HEK293 (cell line): Measurements from ENCODE around the gene ZNF524.

Experiments used
- HOXC10 ChIP-seq: sonication (generic); formaldehyde crosslinking; IDR thresholded peaks from 2 replicates; pipeline ENCODE4 v1.8.1; 2023; ENCODE audit warnings: mild to moderate bottlenecking, missing genetic modification reagents
- KLF7 ChIP-seq: fragments of 450-650 bp; formaldehyde crosslinking; IDR thresholded peaks from 2 replicates; pipeline ENCODE4 v1.5.1; 2016; ENCODE audit warnings: missing biosample characterization, missing genetic modification characterization, borderline replicate concordance
- ZBTB1 ChIP-seq: fragments of 450-650 bp; formaldehyde crosslinking; IDR thresholded peaks from 2 replicates; pipeline ENCODE4 v1.5.1; 2016; ENCODE audit warnings: missing biosample characterization, missing genetic modification characterization
- ZBTB21 ChIP-seq: fragments of 450-650 bp; formaldehyde crosslinking; IDR thresholded peaks from 2 replicates; pipeline ENCODE4 v1.5.1; 2017; ENCODE audit warnings: missing biosample characterization, missing genetic modification characterization
- ZFP37 ChIP-seq: fragments of 450-650 bp; formaldehyde crosslinking; IDR thresholded peaks from 2 replicates; pipeline ENCODE4 v1.5.1; 2016; ENCODE audit warnings: missing biosample characterization, missing genetic modification characterization
- ZFP41 ChIP-seq: fragments of 450-650 bp; formaldehyde crosslinking; IDR thresholded peaks from 2 replicates; pipeline ENCODE4 v1.5.1; 2016; ENCODE audit warnings: missing biosample characterization, missing genetic modification characterization, borderline replicate concordance
- ZIC2 ChIP-seq: fragments of 450-650 bp; formaldehyde crosslinking; IDR thresholded peaks from 2 replicates; pipeline ENCODE4 v1.5.1; 2016; ENCODE audit warnings: missing biosample characterization, missing genetic modification characterization
- ZNF114 ChIP-seq: fragments of 450-650 bp; formaldehyde crosslinking; IDR thresholded peaks from 2 replicates; pipeline ENCODE4 v1.5.0; 2017; ENCODE audit warnings: missing biosample characterization, missing genetic modification characterization
- ZNF133 ChIP-seq: fragments of 450-650 bp; formaldehyde crosslinking; IDR thresholded peaks from 2 replicates; pipeline ENCODE4 v1.5.1; 2016; ENCODE audit warnings: missing biosample characterization, missing genetic modification characterization
- ZNF324 ChIP-seq: fragments of 450-650 bp; formaldehyde crosslinking; IDR thresholded peaks from 2 replicates; pipeline ENCODE4 v1.5.1; 2016; ENCODE audit warnings: missing biosample characterization, missing genetic modification characterization
- ZNF350 ChIP-seq: fragments of 450-650 bp; formaldehyde crosslinking; IDR thresholded peaks from 2 replicates; pipeline ENCODE4 v1.5.0; 2017; ENCODE audit warnings: missing biosample characterization, mild to moderate bottlenecking, missing genetic modification characterization
- ZNF423 ChIP-seq: fragments of 450-650 bp; formaldehyde crosslinking; IDR thresholded peaks from 2 replicates; pipeline ENCODE4 v1.5.1; 2016; ENCODE audit warnings: missing biosample characterization, missing genetic modification characterization
- ZNF501 ChIP-seq: fragments of 450-650 bp; formaldehyde crosslinking; IDR thresholded peaks from 2 replicates; pipeline ENCODE4 v1.5.1; 2016; ENCODE audit warnings: missing biosample characterization, missing genetic modification characterization
- ZNF560 ChIP-seq: fragments of 450-650 bp; formaldehyde crosslinking; IDR thresholded peaks from 2 replicates; pipeline ENCODE4 v1.5.1; 2017; ENCODE audit warnings: missing biosample characterization, missing genetic modification characterization, borderline replicate concordance
- ZNF654 ChIP-seq: fragments of 450-650 bp; formaldehyde crosslinking; IDR thresholded peaks from 2 replicates; pipeline ENCODE4 v1.5.1; 2016; ENCODE audit warnings: low read depth, missing biosample characterization, missing genetic modification characterization
- ZNF776 ChIP-seq: fragments of 450-650 bp; formaldehyde crosslinking; IDR thresholded peaks from 2 replicates; pipeline ENCODE4 v1.5.0; 2017; ENCODE audit warnings: missing biosample characterization, missing genetic modification characterization, borderline replicate concordance
- TF ChIP-seq, protein P1 (sequence below): fragments of 450-650 bp; formaldehyde crosslinking; IDR thresholded peaks from 2 replicates; pipeline ENCODE4 v1.5.1; 2016; ENCODE audit warnings: missing biosample characterization, missing genetic modification characterization, low read depth
- TF ChIP-seq, protein P2 (sequence below): fragments of 450-650 bp; formaldehyde crosslinking; conservative IDR thresholded peaks from 2 replicates; pipeline ENCODE4 v1.5.1; 2016; ENCODE audit warnings: low read depth, missing biosample characterization, missing genetic modification characterization
- TF ChIP-seq, protein P3 (sequence below): sonication (generic); formaldehyde crosslinking; IDR thresholded peaks from 2 replicates; pipeline ENCODE4 v1.8.1; 2022; ENCODE audit warnings: mild to moderate bottlenecking, moderate library complexity, missing genetic modification reagents
- TF ChIP-seq, protein P4 (sequence below): fragments of 450-650 bp; formaldehyde crosslinking; IDR thresholded peaks from 2 replicates; pipeline ENCODE4 v1.5.0; 2017; ENCODE audit warnings: missing biosample characterization, missing genetic modification characterization, borderline replicate concordance
- TF ChIP-seq, protein P5 (sequence below): fragments of 450-650 bp; formaldehyde crosslinking; IDR thresholded peaks from 2 replicates; pipeline ENCODE4 v1.5.1; 2017; ENCODE audit warnings: missing biosample characterization, missing genetic modification characterization
- TF ChIP-seq, protein P6 (sequence below): fragments of 450-650 bp; formaldehyde crosslinking; IDR thresholded peaks from 2 replicates; pipeline ENCODE4 v1.5.1; 2016; ENCODE audit warnings: missing biosample characterization, missing genetic modification characterization, borderline replicate concordance

Gene ZNF524

DNA sequence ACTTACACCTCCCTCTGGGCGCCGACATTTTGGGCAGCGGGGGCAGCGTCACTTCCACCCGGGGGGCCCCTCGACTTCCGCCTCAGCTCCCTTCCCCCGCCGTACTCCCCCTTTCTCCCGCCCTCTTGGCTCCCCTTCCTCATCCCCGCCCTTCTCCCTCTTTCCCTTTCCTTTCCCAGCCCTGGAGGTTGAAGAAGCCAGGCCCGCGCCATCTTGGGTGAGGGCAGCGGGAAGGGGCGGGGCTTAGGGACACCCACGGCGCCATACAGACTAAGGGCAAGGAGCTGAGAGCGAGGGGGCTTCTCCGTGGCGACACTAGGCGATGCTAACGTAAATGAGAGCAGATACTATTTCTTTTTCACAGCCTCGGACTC is 633 bp upstream of the ZNF524 start, which contains the start of gene FIZ1 (continued):
- TF ChIP-seq, protein P1, sequence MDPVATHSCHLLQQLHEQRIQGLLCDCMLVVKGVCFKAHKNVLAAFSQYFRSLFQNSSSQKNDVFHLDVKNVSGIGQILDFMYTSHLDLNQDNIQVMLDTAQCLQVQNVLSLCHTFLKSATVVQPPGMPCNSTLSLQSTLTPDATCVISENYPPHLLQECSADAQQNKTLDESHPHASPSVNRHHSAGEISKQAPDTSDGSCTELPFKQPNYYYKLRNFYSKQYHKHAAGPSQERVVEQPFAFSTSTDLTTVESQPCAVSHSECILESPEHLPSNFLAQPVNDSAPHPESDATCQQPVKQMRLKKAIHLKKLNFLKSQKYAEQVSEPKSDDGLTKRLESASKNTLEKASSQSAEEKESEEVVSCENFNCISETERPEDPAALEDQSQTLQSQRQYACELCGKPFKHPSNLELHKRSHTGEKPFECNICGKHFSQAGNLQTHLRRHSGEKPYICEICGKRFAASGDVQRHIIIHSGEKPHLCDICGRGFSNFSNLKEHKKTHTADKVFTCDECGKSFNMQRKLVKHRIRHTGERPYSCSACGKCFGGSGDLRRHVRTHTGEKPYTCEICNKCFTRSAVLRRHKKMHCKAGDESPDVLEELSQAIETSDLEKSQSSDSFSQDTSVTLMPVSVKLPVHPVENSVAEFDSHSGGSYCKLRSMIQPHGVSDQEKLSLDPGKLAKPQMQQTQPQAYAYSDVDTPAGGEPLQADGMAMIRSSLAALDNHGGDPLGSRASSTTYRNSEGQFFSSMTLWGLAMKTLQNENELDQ (tag by site-specific recombination): no peak
- TF ChIP-seq ZNF350 (no peak), ZNF560 (tag by site-specific recombination) (no peak), ZBTB21 (tag by site-specific recombination) (peak; percentile 79), ZNF776 (tag by site-specific recombination) (no peak), KLF7 (tag by site-specific recombination) (peak; percentile 88), ZNF133 (tag by site-specific recombination) (no peak), ZNF423 (tag by site-specific recombination) (no peak), ZIC2 (tag by site-specific recombination) (peak; percentile 74), ZNF114 (tag by site-specific recombination) (no peak), ZFP41 (tag by site-specific recombination) (no peak), ZNF324 (no peak; the same call in 1 of the 2 replicates), ZFP37 (0 out of 2 replicates have a peak, but pooled peaks have one; percentile 68), ZNF501 (tag by site-specific recombination) (peak; percentile 15; the same call in 1 of the 2 replicates), ZNF654 (tag by site-specific recombination) (no peak), HOXC10 (CRISPR knock-in tag) (no peak), ZBTB1 (tag by site-specific recombination) (no peak)
- TF ChIP-seq, protein P2, sequence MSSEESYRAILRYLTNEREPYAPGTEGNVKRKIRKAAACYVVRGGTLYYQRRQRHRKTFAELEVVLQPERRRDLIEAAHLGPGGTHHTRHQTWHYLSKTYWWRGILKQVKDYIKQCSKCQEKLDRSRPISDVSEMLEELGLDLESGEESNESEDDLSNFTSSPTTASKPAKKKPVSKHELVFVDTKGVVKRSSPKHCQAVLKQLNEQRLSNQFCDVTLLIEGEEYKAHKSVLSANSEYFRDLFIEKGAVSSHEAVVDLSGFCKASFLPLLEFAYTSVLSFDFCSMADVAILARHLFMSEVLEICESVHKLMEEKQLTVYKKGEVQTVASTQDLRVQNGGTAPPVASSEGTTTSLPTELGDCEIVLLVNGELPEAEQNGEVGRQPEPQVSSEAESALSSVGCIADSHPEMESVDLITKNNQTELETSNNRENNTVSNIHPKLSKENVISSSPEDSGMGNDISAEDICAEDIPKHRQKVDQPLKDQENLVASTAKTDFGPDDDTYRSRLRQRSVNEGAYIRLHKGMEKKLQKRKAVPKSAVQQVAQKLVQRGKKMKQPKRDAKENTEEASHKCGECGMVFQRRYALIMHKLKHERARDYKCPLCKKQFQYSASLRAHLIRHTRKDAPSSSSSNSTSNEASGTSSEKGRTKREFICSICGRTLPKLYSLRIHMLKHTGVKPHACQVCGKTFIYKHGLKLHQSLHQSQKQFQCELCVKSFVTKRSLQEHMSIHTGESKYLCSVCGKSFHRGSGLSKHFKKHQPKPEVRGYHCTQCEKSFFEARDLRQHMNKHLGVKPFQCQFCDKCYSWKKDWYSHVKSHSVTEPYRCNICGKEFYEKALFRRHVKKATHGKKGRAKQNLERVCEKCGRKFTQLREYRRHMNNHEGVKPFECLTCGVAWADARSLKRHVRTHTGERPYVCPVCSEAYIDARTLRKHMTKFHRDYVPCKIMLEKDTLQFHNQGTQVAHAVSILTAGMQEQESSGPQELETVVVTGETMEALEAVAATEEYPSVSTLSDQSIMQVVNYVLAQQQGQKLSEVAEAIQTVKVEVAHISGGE: peak; percentile 94
- TF ChIP-seq, protein P3, sequence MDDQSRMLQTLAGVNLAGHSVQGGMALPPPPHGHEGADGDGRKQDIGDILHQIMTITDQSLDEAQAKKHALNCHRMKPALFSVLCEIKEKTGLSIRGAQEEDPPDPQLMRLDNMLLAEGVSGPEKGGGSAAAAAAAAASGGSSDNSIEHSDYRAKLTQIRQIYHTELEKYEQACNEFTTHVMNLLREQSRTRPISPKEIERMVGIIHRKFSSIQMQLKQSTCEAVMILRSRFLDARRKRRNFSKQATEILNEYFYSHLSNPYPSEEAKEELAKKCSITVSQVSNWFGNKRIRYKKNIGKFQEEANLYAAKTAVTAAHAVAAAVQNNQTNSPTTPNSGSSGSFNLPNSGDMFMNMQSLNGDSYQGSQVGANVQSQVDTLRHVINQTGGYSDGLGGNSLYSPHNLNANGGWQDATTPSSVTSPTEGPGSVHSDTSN (CRISPR knock-in tag): no peak
- TF ChIP-seq, protein P4, sequence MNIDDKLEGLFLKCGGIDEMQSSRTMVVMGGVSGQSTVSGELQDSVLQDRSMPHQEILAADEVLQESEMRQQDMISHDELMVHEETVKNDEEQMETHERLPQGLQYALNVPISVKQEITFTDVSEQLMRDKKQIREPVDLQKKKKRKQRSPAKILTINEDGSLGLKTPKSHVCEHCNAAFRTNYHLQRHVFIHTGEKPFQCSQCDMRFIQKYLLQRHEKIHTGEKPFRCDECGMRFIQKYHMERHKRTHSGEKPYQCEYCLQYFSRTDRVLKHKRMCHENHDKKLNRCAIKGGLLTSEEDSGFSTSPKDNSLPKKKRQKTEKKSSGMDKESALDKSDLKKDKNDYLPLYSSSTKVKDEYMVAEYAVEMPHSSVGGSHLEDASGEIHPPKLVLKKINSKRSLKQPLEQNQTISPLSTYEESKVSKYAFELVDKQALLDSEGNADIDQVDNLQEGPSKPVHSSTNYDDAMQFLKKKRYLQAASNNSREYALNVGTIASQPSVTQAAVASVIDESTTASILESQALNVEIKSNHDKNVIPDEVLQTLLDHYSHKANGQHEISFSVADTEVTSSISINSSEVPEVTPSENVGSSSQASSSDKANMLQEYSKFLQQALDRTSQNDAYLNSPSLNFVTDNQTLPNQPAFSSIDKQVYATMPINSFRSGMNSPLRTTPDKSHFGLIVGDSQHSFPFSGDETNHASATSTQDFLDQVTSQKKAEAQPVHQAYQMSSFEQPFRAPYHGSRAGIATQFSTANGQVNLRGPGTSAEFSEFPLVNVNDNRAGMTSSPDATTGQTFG (tag by site-specific recombination): no peak
- TF ChIP-seq, protein P5, sequence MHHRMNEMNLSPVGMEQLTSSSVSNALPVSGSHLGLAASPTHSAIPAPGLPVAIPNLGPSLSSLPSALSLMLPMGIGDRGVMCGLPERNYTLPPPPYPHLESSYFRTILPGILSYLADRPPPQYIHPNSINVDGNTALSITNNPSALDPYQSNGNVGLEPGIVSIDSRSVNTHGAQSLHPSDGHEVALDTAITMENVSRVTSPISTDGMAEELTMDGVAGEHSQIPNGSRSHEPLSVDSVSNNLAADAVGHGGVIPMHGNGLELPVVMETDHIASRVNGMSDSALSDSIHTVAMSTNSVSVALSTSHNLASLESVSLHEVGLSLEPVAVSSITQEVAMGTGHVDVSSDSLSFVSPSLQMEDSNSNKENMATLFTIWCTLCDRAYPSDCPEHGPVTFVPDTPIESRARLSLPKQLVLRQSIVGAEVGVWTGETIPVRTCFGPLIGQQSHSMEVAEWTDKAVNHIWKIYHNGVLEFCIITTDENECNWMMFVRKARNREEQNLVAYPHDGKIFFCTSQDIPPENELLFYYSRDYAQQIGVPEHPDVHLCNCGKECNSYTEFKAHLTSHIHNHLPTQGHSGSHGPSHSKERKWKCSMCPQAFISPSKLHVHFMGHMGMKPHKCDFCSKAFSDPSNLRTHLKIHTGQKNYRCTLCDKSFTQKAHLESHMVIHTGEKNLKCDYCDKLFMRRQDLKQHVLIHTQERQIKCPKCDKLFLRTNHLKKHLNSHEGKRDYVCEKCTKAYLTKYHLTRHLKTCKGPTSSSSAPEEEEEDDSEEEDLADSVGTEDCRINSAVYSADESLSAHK (tag by site-specific recombination): peak; percentile 64
- TF ChIP-seq, protein P6, sequence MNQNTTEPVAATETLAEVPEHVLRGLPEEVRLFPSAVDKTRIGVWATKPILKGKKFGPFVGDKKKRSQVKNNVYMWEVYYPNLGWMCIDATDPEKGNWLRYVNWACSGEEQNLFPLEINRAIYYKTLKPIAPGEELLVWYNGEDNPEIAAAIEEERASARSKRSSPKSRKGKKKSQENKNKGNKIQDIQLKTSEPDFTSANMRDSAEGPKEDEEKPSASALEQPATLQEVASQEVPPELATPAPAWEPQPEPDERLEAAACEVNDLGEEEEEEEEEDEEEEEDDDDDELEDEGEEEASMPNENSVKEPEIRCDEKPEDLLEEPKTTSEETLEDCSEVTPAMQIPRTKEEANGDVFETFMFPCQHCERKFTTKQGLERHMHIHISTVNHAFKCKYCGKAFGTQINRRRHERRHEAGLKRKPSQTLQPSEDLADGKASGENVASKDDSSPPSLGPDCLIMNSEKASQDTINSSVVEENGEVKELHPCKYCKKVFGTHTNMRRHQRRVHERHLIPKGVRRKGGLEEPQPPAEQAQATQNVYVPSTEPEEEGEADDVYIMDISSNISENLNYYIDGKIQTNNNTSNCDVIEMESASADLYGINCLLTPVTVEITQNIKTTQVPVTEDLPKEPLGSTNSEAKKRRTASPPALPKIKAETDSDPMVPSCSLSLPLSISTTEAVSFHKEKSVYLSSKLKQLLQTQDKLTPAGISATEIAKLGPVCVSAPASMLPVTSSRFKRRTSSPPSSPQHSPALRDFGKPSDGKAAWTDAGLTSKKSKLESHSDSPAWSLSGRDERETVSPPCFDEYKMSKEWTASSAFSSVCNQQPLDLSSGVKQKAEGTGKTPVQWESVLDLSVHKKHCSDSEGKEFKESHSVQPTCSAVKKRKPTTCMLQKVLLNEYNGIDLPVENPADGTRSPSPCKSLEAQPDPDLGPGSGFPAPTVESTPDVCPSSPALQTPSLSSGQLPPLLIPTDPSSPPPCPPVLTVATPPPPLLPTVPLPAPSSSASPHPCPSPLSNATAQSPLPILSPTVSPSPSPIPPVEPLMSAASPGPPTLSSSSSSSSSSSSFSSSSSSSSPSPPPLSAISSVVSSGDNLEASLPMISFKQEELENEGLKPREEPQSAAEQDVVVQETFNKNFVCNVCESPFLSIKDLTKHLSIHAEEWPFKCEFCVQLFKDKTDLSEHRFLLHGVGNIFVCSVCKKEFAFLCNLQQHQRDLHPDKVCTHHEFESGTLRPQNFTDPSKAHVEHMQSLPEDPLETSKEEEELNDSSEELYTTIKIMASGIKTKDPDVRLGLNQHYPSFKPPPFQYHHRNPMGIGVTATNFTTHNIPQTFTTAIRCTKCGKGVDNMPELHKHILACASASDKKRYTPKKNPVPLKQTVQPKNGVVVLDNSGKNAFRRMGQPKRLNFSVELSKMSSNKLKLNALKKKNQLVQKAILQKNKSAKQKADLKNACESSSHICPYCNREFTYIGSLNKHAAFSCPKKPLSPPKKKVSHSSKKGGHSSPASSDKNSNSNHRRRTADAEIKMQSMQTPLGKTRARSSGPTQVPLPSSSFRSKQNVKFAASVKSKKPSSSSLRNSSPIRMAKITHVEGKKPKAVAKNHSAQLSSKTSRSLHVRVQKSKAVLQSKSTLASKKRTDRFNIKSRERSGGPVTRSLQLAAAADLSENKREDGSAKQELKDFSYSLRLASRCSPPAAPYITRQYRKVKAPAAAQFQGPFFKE (tag by site-specific recombination): no peak
